COR-L47 (cell line): Measurements from ENCODE around the gene ABR.
A peak's percentile ranks its signal among the peaks of the same experiment; 100 is the strongest.
"Not testable (repeated sequence)": the region's sequence is repeated elsewhere in the genome, so short reads cannot be mapped to it uniquely, and the experiment has no call there.

ENCODE experiments used
- DNase-seq: peaks from one replicate; lab custom pipeline; 2025; lab: John Stamatoyannopoulos, UW

Gene ABR

GRCh38 chr17:1201132-1201702 lies 21.4 kb upstream of the ABR start:
- DNase-seq = no peak

GRCh38 chr17:1199271-1199743 lies 19.5 kb upstream of the ABR start:
- not testable (repeated sequence) for DNase-seq

GRCh38 chr17:1197781-1198490 lies 18.2 kb upstream of the ABR start:
- no peak for DNase-seq

- DNase-seq = no peak
Observed at GRCh38 chr17:1197379-1197778, 17.6 kb upstream of the ABR start.

- no peak for DNase-seq
Observed at GRCh38 chr17:1196946-1197345, 17.2 kb upstream of the ABR start.

GRCh38 chr17:1192911-1193699 lies 13.3 kb upstream of the ABR start:
- DNase-seq = no peak

- DNase-seq = no peak
Observed at GRCh38 chr17:1190751-1191331, 11.1 kb upstream of the ABR start.

- DNase-seq = no peak
Observed at GRCh38 chr17:1188812-1189504, 9.2 kb upstream of the ABR start.

GRCh38 chr17:1186923-1187771 lies 7.4 kb upstream of the ABR start:
- peak; percentile 28 for DNase-seq

- no peak for DNase-seq
Observed at GRCh38 chr17:1186214-1186820, 6.5 kb upstream of the ABR start.

- no peak for DNase-seq
Observed at GRCh38 chr17:1183171-1183873, 3.5 kb upstream of the ABR start.

- DNase-seq = no peak
Observed at GRCh38 chr17:1182811-1183170, 3.0 kb upstream of the ABR start.

GRCh38 chr17:1181753-1182137 lies 2.0 kb upstream of the ABR start:
- no peak for DNase-seq

- no peak for DNase-seq
Observed at GRCh38 chr17:1180958-1181752, 1.4 kb upstream of the ABR start.

- no peak for DNase-seq
Observed at GRCh38 chr17:1179112-1179817, 516 bp downstream of the ABR start.

- DNase-seq = no peak
Observed at GRCh38 chr17:1177016-1177700, 2.6 kb downstream of the ABR start.

- no peak for DNase-seq
Observed at GRCh38 chr17:1174263-1174880, 5.4 kb downstream of the ABR start.
